ENCODE data around the gene MACC1.

Gene MACC1

GRCh38 chr7:20217193-20217948, at the start of gene MACC1:
Gene MACC1 (minus strand): TSS chr7:20217384. CDS start chr7:20161862, 55,522 bp downstream.
- DNase-seq (ENCODE audit: low read depth): no peak

DNA sequence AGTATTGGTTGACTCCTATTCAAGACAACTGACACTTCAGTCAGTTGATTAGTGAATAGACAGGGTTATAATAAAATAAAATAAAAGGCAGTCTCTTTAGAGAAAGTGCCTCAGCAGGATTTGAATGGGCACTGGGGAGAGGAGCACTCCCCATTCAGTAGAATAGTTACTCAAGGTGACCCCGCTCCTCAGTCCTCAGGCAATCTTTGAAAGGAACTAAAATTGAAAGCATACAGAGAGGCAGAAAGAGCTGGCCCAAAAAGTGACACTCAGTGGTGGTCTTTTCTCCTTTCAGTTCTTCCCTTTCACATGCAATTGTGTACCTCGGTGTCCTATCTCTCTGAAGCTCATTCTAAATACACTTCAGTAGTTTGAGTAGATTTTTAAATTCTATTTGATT, 47.4 kb upstream of the MACC1 start:
- DNase-seq (ENCODE audit: low read depth): no peak

DNA sequence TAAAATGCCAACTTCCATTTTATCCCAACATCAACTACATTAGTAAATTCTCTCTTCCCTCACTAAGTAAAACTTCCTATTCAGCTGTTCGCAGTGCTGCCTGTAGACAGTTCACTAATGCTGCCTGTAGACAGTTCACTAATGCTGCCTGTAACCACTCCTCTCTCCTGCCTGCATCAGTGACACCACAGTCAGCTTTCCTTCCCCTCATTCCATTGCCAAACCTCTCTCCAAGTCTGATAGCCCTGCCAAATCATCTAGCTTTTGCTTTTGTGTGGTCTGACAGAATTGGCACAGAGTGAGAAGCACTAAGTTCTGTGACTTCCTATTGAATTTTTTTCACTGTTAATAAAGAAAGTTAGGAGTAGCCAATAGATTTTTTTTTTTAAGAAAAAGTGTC, 43.0 kb upstream of the MACC1 start:
- DNase-seq (ENCODE audit: low read depth): no peak

DNA sequence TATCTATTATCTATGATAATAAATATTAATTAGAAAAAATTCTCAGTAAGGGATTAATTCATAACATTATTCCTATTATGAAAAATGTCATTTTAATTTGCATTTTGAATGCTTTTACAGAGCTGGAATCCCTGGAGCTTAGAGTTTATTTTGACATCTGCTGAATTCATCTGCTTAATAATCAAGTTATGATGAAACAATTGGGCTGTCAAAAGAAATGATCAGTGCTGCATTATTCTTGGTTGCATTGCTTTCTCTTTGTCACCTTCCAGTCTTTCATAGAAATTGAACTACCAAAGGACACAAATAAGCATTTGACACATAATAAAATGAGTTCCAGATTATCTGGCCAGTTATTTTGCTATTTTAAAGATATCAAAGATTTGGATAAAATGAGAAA, 40.0 kb upstream of the MACC1 start:
- DNase-seq (ENCODE audit: low read depth): no peak

- DNase-seq (ENCODE audit: low read depth): no peak
These were observed 32.7 kb upstream of the MACC1 start for GRCh38 chr7:20249920-20250319.

DNA sequence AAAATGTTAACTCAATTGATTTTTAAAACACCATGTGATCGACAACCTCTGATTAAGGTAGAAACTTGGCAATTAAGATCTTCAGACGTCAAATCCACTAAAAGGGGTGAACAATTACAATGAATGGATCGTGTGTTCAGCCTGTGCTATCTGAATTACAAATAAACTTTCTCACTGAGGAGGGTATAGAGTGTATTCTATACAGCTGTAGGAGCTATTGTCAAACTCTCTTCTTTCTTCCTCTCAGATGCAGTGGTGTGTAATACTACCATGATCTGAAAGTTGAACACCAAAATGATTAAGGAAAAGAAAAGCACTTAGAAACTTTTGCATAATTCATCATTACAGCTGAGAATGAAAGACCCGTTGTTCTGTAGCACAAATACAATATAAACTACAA, 32.2 kb upstream of the MACC1 start:
- DNase-seq (ENCODE audit: low read depth): no peak

DNA sequence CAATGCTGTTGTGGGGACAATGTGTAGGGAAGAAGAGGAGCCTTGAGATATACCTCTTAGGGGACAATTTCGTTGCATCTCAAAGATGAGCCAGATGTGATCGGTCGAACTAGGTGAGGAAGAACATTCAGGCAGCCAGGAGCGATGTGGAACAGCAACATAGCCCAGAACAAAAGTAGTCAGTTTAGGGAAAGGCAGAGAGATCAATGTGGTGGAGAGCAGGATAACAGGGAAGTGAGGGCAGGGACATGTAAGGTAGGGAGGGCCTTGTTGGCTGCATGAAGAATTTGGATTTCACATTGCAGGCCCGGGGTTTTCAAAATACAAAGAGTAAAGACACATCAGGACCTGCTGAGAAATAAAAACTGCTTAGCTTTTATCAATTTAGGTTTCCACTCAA, 29.1 kb upstream of the MACC1 start:
- no peak for DNase-seq (ENCODE audit: low read depth)

GRCh38 chr7:20244334-20245120, 27.3 kb upstream of the MACC1 start:
- DNase-seq (ENCODE audit: low read depth): no peak

GRCh38 chr7:20241911-20242261, 24.7 kb upstream of the MACC1 start:
- no peak for DNase-seq (ENCODE audit: low read depth)

- DNase-seq (ENCODE audit: low read depth): peak; percentile 97
These were observed 24.2 kb upstream of the MACC1 start for GRCh38 chr7:20241194-20241910.

DNA sequence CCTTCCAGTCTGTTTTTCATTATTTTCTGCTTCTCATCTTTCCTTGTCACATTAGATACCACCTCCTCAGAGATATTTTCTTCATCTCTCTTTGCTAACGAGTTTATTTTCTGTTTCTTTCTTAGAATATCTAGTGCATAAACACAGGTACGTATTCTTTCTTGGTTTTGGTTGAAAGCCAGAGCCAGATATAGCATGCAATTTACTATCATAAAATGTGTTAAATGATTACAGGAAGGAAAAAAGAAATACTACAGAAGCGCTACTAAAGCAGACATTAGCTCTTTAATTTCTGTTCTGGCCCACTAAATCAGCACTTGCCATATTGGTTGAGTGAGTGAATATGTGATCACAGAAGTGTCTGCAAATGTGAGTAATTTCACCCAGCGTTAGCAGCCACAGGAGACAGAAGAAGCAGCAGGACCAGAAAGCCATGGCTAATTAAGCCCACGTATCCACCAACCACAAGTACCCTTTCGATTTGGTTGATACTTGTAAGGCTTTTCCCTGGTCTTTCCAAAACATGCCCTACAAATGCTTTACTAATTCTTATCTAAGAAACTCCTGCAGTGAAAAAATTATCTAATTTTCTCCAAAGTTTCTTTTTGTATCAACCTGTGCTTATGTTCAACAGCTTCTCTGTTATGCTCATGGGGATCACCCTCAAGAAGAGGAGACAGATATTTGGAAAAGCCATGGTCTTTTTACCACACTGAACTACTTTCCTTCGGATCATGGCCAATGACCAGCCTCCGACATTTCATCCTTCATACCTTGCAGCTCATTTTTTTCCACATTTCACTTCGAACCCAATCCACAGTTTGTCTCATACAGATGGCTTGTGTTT, 23.1 kb upstream of the MACC1 start:
- DNase-seq (ENCODE audit: low read depth): no peak

DNA sequence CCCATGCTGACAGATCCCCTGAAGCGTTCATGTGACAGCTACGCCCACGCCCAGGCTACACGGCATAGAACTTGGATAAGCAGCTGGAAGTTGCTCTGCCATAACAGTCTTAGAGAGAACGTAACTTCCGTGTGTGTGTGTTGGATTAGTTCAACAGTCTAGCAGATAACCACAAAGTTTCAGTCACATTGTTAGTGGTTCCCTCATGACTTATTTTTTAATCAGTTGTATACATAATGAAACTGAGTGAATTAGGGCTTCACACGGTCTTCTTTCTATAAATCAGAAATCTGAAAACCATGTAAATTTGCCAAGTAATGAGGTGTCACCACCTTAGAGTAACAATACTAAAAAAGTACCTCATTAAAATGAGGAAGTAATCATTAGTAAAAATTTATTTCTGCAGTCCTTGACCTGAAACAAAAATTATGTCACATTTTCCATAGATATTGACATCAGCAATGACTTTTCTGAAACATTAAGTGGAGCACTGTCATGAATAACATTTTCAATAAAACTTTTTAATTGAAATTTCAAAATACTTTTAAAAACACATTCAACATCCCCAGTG, 21.7 kb upstream of the MACC1 start:
- DNase-seq (ENCODE audit: low read depth): no peak

DNA sequence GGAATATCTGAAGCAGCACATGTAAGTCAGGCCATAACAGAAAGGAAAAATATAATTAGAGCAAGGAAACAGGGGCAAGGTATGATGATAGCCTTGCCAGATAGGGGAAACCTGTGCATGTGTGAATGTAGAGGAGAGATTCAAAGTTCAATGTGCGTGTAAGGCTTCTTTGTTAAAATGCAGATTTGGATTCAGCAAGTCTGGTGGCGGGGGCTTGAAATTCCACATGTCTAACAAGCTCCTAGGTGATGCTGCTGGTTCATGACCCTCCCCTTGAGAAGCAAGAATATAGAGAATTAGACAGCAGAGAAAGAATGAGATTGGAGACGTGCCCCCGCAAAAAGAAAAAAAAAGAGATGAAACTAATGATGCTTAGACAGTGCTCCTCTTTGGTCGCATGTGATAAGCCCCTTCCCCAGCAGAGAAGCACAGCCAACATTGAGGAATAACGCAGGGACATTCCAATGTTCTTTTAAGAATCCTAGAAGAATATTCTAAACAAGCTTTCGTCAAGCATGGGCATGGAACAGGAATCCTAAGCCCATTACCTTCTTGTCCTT, 21.1 kb upstream of the MACC1 start:
- DNase-seq (ENCODE audit: low read depth): no peak

DNA sequence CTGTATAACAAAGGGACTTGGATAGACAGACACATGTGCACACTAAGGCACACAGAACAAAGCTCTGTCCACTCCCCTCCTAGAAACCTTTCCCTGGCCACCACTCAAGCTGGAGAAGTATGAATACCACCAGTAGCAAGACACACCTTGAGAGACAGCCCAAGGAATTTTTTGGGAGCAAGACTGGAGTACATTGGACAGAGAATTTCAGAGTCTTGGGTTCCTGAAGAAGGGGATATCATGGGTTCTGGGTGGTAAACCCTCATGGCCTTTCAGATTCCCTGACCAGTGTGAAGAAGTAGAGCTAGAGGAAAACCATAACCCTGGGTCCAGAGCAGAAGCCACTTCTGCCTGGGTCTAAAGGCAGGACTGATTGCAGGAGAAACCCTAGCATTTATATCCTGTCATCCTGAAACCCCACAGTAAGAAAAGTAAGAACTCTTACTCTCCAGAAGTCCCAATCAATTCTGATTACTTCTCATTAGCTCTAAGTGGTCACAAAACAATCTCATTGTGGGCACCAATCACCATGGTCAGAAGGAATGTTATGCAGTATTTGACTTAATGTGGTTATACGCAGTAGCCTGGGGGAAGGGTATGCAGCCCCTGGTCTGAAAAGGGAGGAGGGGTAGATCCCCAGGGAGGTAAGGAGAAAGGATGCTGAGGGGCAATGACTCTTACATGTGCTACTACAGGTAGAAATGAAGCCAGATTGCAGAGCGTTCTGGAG, 20.4 kb upstream of the MACC1 start:
- no peak for DNase-seq (ENCODE audit: low read depth)

GRCh38 chr7:20236790-20237189, 19.6 kb upstream of the MACC1 start:
- no peak for DNase-seq (ENCODE audit: low read depth)

GRCh38 chr7:20236043-20236442, 18.9 kb upstream of the MACC1 start:
- DNase-seq (ENCODE audit: low read depth): no peak

GRCh38 chr7:20235288-20235687, 18.1 kb upstream of the MACC1 start:
- no peak for DNase-seq (ENCODE audit: low read depth)

DNA sequence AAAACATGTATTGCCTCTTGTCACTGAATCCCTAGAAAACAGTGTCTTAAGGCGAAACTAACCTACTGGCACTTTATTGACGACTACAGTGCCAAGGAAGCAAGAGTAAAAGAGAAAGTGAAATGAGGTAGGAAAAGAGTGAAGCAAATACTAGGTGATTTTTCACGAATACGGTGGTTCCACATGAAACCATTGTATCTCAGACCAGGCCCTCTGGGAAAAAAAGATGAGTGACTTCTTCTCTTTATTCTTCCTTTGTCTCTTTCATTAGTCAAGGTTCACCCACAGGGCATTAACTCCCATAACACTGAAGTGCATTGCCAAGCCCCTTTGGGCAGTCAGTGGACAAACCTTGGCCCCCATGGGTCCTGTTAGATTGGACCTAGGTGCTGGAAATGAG, 16.2 kb upstream of the MACC1 start:
- DNase-seq (ENCODE audit: low read depth): no peak

DNA sequence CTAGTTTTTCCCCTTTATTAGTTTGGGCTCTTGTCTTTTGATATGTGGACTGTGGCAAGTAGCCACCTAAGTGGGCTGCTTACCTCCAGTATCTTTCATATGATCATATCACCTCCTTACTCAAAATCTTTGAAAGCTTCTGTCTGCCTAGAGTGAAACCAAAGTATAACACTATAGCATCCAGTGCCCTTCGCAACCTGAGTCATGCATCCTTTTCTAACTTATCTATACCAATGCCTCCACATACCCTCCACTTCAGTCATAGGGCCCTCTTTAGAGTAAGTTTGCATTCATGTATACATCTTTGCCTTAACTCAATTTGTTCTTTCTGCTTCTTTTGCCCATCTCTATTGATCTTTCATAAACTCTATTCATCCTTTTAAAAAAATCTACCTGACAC, 15.7 kb upstream of the MACC1 start:
- DNase-seq (ENCODE audit: low read depth): no peak

GRCh38 chr7:20229646-20230500, 12.7 kb upstream of the MACC1 start:
- DNase-seq (ENCODE audit: low read depth): peak; percentile 99
